HG03432 (cell line): Measurements from ENCODE around the gene MDH1B.
"Not testable (repeated sequence)": the region's sequence is repeated elsewhere in the genome, so short reads cannot be mapped to it uniquely, and the experiment has no call there.

Source experiments
- ATAC-seq: cut with Tn5 transposase; IDR thresholded peaks from one replicate; pipeline ENCODE4 v1.9.1; 2021; ENCODE audit warnings: mild to moderate bottlenecking, moderate library complexity; ENCODE audit not compliant: unreplicated experiment

Gene MDH1B

DNA sequence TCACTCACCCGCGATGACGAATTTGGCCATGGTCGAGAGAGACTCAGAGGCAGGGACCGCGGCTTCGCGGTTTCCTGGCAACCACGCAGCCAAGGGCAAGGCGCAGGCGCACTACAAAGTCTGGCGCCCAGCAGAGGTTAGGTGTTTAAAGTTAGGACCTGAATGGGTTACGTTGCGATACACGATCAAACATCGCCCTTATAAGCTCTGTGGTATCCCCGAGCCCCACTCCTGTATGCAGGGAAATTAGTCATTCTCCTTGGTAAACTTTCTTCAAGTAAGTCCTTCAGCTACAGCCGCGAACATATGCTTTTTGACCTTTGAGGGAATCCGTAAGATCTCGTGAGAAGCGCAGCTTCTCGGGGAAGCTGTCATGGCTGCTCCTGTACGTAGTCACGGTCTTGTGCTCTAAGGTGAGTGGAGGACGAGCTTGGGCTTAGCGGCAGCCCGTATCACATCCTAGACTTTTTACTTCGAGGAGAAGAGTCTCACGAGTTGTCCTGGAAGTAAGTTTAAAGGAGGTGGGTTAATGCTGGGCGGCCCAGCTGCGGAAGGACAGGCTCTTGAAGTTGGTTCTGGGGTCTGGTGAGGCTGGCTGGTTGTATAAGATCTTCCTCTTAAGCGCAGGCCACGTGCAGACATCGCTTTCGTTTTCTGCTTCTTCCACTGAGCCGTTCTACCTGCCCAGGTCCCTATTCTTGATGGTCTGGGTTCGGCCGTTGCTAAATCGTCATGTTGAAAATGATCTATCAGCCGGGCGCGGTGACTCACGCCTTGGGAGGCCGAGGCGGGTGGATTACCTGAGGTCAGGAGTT lies at the start of gene MDH1B, which contains the start of gene FASTKD2:
TSS of gene MDH1B (minus strand) at position 87 of the 815 bp plus-strand sequence. CDS start at position 30, 57 bp downstream.
TSS of gene FASTKD2 (plus strand) at position 365 of the 815 bp plus-strand sequence. CDS start 1,088 bp downstream, outside the sequence.
- ATAC-seq = peak; percentile 95

GRCh38 chr2:206814498-206814897 lies 49.4 kb upstream of the MDH1B start:
- no peak for ATAC-seq

- not testable (repeated sequence) for ATAC-seq
These were observed 47.3 kb upstream of the MDH1B start for GRCh38 chr2:206812471-206812870.

DNA sequence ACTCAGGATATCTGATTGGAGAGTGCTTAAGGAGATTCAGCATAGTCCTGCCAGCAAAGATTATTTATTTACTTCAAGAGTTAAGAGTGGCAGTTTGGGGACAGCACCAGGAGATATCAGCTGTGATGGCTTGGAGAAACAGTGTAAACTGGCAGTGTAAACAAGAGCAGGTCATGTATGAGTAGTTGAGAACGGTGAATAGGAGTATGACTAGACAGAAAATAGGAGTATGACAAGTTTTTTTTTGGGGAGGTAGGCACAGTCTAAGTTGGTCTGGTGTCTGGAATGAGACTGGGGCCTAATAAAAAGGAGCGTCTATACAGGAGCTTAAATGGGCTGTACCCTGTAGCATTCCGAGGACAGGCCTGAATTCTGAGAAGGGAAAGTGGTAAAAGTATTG lies 42.5 kb upstream of the MDH1B start:
- not testable (repeated sequence) for ATAC-seq

DNA sequence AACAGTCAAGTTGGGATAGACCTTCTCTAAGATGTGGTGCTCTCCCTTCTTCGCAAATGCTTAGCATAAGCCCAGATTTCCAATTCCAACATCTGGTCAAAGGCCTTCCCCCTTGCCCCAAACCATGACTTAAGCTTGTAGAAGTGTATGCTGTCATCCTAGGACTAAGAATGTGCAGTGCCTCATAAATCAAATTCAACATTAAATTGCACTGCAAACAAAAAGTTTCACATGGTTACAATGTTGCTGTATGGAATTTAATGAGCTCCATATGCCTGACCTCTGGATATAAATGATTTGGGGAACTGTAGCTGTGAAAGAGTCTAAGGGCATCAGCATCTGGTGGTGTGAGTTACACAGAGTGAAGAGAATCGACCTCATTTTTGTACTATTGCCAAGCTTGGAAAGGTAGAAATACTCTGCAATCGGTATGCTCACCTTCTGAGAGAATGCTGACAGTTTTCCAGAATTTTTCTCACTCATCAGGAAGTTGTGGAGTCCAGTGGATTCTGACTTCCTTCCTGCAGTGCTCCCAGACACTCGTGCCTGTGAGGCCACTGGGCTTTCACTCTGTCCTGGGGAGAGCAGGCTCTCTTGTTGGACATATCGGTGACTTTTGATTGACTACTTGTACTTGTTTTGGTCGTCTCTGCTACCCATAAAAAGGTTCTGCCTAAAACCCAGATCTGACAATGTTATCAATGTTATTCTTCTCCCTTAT lies 40.9 kb upstream of the MDH1B start:
- no peak for ATAC-seq

GRCh38 chr2:206804326-206804725 lies 39.2 kb upstream of the MDH1B start:
- no peak for ATAC-seq

- no peak for ATAC-seq
These were observed 37.8 kb upstream of the MDH1B start for GRCh38 chr2:206802654-206803514.

DNA sequence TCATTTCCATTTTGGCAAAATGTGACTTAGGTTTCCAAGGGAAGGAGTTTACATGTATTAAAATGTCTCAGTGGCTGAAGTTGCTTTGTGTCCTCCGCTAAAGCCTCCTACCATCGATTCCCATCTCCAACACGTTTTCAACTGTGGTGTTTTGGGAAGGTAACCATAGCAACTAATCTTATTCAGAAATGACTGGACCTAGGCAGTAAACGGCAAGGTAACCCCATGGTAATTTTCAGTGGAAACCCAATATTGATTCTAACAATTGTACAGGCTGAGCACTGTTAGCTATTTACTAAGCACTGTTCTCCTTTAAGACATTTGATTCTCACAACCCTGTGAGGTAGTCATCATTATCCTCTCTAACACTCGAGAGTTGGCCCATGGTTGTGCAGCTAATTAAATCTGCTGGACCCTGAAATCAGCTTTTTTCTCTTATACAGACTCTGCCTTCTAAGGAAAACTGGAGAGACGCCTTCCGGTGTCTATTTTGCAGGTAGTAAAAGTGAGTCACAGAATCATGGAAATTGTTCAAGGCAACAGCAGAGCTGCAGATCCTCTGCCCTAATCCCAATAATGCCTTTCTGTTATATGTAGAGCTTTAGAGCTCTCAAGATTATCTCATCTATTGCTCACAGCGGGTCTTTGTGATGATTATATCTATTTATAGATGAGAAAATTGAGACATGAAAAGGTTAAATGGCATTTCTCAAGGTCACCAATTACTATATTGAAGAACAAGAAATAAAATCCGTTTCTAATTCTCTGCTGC lies 36.5 kb upstream of the MDH1B start:
- ATAC-seq = no peak

DNA sequence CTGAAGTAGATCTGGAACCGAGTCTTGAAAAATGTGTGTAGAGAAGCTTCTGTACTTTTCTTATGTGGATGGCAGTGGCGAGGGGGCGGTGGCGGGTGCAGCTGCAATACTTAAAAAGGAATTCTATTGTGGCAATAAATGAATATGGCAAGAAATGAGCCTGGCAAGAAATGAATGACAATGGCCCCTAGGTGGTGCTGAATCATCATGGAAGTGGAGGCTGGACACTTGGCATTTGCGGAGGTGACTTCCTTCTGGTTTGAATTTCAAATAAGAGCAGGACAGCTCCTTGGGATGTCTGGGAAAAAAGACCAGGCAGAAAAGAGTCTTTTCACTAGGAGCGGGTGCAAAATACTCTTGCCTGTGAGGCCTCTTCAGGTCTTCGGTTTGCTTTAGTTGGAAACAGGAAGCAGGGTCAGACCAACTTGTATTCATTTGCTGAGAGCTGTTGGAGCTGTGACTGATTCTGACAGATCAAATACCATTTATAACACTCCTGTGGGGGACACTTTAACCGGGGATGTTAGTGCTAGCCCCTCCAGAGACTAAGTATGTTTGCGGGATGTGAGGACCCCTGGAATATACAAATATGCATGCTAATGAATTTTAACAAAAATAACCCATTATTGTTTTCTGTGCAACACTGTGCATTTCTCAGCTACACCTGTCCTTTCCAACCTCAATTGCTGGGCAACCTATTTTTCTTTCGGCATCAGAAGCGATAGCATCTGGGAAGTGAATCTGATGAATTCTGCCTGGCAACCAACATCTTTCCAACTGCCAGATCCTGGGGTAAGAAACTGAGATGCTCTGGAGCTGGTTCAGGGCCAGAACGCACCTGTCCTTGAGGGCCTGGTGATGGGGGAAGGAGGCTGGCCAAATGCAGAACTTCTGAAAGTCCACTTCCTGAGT lies 35.6 kb upstream of the MDH1B start:
- ATAC-seq = peak; percentile 75

DNA sequence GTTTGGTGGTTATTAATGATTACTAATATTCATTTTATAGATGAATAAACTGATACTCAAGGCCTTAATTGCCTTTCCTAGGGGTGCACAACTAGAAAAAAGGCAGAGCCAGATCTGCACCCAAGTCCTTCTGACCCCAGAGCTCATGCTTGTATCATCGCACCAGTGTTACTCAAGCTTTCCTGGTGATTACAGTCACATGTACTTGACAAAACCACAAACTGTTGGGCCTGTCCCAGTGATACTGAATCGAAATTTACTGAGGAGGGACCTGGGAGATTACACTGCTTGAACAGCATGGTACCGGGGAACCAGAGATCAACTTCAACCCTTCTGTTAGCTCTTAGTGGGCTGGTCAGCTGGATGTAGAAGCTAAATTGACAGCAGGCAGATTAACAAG lies 34.0 kb upstream of the MDH1B start:
- no peak for ATAC-seq

- ATAC-seq = peak; percentile 69
These were observed 32.9 kb upstream of the MDH1B start for GRCh38 chr2:206798000-206798399.

DNA sequence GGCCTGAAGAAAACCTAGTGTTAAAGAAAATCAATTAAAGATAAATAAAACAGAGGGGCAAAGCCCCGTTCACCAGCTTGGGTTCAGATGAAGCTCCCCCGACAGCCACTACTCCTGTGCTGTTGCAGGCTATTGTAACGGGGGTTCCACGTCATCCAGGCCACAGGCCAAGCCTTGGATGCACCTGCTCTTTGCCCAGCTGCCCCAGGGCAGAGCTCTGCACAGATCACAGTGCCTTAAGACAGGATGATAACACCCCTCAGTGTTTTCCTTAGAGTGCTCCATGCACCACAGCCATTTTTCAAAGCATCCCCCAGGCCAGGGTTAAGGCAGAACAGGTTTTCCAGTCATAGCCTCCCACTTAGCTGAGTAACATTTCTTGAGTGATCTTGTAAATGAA lies 32.2 kb upstream of the MDH1B start:
- no peak for ATAC-seq

DNA sequence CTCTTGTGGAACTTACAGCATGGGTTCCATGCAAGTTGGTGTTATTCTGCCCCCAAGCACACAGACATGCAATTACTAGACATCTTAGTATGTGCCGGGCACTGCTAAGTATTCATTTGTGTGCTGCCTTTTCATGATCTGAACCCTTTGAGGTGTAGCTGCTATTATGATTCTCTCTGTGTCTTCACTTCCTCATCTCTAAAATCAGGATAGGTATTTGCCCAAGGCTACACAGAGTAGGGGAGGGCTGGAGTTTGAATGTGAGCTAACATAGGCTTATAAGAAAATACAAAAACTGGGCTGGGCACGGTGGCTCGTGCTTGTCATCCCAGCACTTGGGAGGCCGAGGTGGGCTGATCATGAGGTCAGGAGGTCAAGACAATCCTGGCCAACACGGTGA lies 27.5 kb upstream of the MDH1B start:
- ATAC-seq = no peak

- ATAC-seq = no peak
These were observed 25.3 kb upstream of the MDH1B start for GRCh38 chr2:206790311-206790935.

GRCh38 chr2:206784559-206785353 lies 19.6 kb upstream of the MDH1B start:
- no peak for ATAC-seq

- no peak for ATAC-seq
These were observed 18.6 kb upstream of the MDH1B start for GRCh38 chr2:206783718-206784117.

- ATAC-seq = no peak
These were observed 15.5 kb upstream of the MDH1B start for GRCh38 chr2:206780671-206781070.

GRCh38 chr2:206776432-206776831 lies 11.3 kb upstream of the MDH1B start:
- no peak for ATAC-seq
